SU-DHL-6 (cell line): ENCODE data around the gene ATF7.

Experiments
- H2AFZ ChIP-seq: fragments of 200-600 bp; sonication (generic); 2 replicates; pipeline ENCODE4 v1.6.1; 2014; ENCODE audit warnings: low read depth, mild to moderate bottlenecking, moderate library complexity, mixed read lengths, antibody characterized with exemption, low read length; ENCODE audit not compliant: severe bottlenecking
- H3F3A ChIP-seq: fragments of 200-600 bp; shearing (Covaris generic); 2 replicates; pipeline ENCODE4 v1.6.0; 2016; ENCODE audit warnings: antibody characterized with exemption, mild to moderate bottlenecking; ENCODE audit not compliant: insufficient read depth
- H3K27ac ChIP-seq: fragments of 200-600 bp; sonication (generic); 2 replicates; pipeline ENCODE4 v1.5.1; 2016; ENCODE audit warnings: low read depth, mild to moderate bottlenecking, low read length, moderate library complexity, mixed read lengths
- H3K27me3 ChIP-seq: fragments of 200-600 bp; sonication (generic), shearing (Covaris generic); 2 replicates; pipeline ENCODE4 v1.6.0; 2014; ENCODE audit warnings: mild to moderate bottlenecking, low read length
- H3K36me3 ChIP-seq: fragments of 200-600 bp; sonication (generic); 2 replicates; pipeline ENCODE4 v1.6.1; 2014; ENCODE audit warnings: mild to moderate bottlenecking, low read length, mixed read lengths
- H3K4me2 ChIP-seq: fragments of 300-600, 200-600 bp; shearing (Covaris generic), sonication (generic); 2 replicates; pipeline ENCODE4 v1.6.0; 2014; ENCODE audit warnings: low read length, low read depth, mild to moderate bottlenecking; ENCODE audit not compliant: poor library complexity, severe bottlenecking
- H3K4me3 ChIP-seq: fragments of 200-600 bp; sonication (generic); 2 replicates; pipeline ENCODE4 v1.5.1; 2014; ENCODE audit warnings: antibody characterized with exemption, low read length, mild to moderate bottlenecking, mixed read lengths; ENCODE audit not compliant: insufficient read depth, poor library complexity, severe bottlenecking
- H3K79me2 ChIP-seq: fragments of 200-600 bp; sonication (generic); 2 replicates; pipeline ENCODE4 v1.6.1; 2014; ENCODE audit warnings: mild to moderate bottlenecking, low read length, moderate library complexity; ENCODE audit not compliant: insufficient read depth
- H3K9ac ChIP-seq: fragments of 200-600 bp; sonication (generic); 2 replicates; pipeline ENCODE4 v1.7.0; 2014; ENCODE audit warnings: mild to moderate bottlenecking, low read length
- H3K9me2 ChIP-seq: fragments of 200-600 bp; sonication (generic); replicated peaks from 2 replicates; pipeline ENCODE4 v1.6.1; 2014; ENCODE audit warnings: low read length; ENCODE audit not compliant: insufficient read depth
- H3K9me3 ChIP-seq: fragments of 200-600 bp; sonication (generic); 2 replicates; pipeline ENCODE4 v1.6.1; 2014; ENCODE audit warnings: low read length, mixed read lengths; ENCODE audit not compliant: insufficient read depth
- H4K20me1 ChIP-seq: fragments of 200-600 bp; sonication (generic); 2 replicates; pipeline ENCODE4 v1.6.1; 2014; ENCODE audit warnings: low read depth, mild to moderate bottlenecking, antibody characterized with exemption, low read length, moderate library complexity, mixed read lengths
- CTCF ChIP-seq: fragments of 200-600 bp; sonication (generic); IDR thresholded peaks from one replicate; pipeline ENCODE4 v1.5.1; 2017; ENCODE audit warnings: antibody characterized with exemption, mild to moderate bottlenecking, low read length, moderate library complexity; ENCODE audit not compliant: insufficient read depth, poor library complexity, severe bottlenecking
- EZH2phosphoT487 ChIP-seq: fragments of 200-600 bp; sonication (generic), shearing (Covaris generic); conservative IDR thresholded peaks from 2 replicates; pipeline ENCODE4 v1.6.1; 2018; ENCODE audit warnings: mild to moderate bottlenecking, antibody characterized with exemption, low read length, moderate library complexity, mixed read lengths

ATF7 gene

GRCh38 chr12:53572134-53572758 is 53.9 kb downstream of the ATF7 start:
- no peak overlapping the region for H3K4me2 ChIP-seq
- H3K36me3 ChIP-seq, result no peaks in the 10 kb centered on the region
- H3K27ac ChIP-seq, result no peak overlapping the region
- H3F3A ChIP-seq, result no peaks in the 10 kb centered on the region
- H3K9ac ChIP-seq, result no peak overlapping the region
- no peak overlapping the region for H3K4me3 ChIP-seq
- 0 out of 2 replicates have a peak, but pooled peaks cover 3% of the 10 kb centered on the region for H3K79me2 ChIP-seq
- no peaks in the 10 kb centered on the region for H3K9me3 ChIP-seq
- no peaks in the 10 kb centered on the region for H3K27me3 ChIP-seq
- H2AFZ ChIP-seq, result no peak overlapping the region
- no peaks in the 10 kb centered on the region for H3K9me2 ChIP-seq
- TF ChIP-seq EZH2phosphoT487, result no peak
- no peak for TF ChIP-seq CTCF
- no peaks in the 10 kb centered on the region for H4K20me1 ChIP-seq

DNA sequence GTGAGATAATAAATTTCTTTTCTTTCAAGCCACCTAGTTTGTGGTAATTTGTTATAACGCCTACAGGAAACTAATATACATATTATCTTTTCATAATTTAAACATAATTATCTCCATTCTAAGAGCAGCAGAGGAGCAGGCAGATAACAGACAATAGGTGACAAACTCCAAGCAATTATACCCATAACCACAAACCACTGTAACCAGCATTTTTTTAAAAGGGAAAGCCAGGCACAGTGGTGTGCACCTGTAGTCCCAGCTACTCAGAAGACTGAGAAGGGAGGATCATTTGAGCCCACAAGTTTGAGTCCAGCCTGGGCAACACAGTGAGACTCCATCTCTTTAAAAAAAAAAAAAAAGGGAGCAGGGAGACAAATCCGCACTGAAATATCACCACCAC is 54.9 kb downstream of the ATF7 start:
- no peaks in the 10 kb centered on the region for H3K9me2 ChIP-seq
- no peaks in the 10 kb centered on the region for H4K20me1 ChIP-seq
- no peaks in the 10 kb centered on the region for H3K9me3 ChIP-seq
- H3K4me2 ChIP-seq, result no peak overlapping the region
- H3K27me3 ChIP-seq, result no peaks in the 10 kb centered on the region
- TF ChIP-seq EZH2phosphoT487 (no peak), CTCF (no peak)
- H3F3A ChIP-seq, result no peaks in the 10 kb centered on the region
- H3K27ac ChIP-seq, result no peak overlapping the region
- 0 out of 2 replicates have a peak, but pooled peaks cover 3% of the 10 kb centered on the region for H3K79me2 ChIP-seq
- H3K4me3 ChIP-seq, result no peak overlapping the region
- H3K36me3 ChIP-seq, result no peaks in the 10 kb centered on the region
- H3K9ac ChIP-seq, result no peak overlapping the region
- H2AFZ ChIP-seq, result no peak overlapping the region

DNA sequence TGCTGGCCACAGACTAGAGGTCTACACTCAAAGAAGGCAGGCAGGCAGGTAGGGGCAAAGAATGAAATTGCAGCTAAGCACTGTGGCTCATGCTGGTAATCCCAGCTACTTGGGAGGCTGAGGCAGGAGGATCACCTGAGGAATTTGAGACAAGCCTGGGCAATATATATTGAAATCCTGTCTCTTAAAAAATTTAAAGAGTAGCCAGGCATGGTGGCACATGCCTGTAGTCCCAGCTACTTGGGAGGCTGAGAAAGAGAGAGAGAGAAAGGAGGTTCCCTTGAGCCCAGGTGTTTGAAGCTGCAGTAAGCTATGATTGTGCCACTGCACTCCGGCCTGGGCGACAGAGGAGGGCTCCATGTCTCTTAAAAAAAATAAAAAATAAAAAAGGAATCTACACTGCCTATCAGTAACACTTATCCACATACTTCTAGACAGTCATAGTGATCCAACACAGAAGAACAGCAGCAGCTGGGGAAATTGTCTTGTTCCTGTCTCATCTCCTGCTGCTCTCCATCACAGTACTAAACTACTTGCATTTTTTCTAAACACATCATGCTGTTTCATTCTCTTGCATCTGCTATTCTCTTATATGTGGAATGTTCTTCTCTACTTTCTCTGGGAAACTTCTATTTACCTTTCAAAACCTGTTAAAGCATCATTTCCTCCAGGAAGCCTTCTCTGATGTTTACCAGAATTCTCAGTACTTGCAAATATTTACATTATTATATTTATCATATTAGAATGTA is 57.2 kb downstream of the ATF7 start:
- no peak for TF ChIP-seq EZH2phosphoT487
- no peak for TF ChIP-seq CTCF
- no peak overlapping the region for H3K27ac ChIP-seq
- H3F3A ChIP-seq, result no peaks in the 10 kb centered on the region
- H3K36me3 ChIP-seq, result no peaks in the 10 kb centered on the region
- no peaks in the 10 kb centered on the region for H3K9me2 ChIP-seq
- no peaks in the 10 kb centered on the region for H3K27me3 ChIP-seq
- no peak overlapping the region for H3K4me3 ChIP-seq
- no peak overlapping the region for H2AFZ ChIP-seq
- H3K4me2 ChIP-seq, result no peak overlapping the region
- no peaks in the 10 kb centered on the region for H4K20me1 ChIP-seq
- H3K9ac ChIP-seq, result no peak overlapping the region
- no peaks in the 10 kb centered on the region for H3K79me2 ChIP-seq
- no peaks in the 10 kb centered on the region for H3K9me3 ChIP-seq
